ENCODE data around the gene RNF135. TPM values are rescaled to one million over a fixed set of nuclear protein-coding genes. Genes with fewer than 3 reads are reported as not detected.
"Not testable (repeated sequence)": the region's sequence is repeated elsewhere in the genome, so short reads cannot be mapped to it uniquely, and the experiment has no call there.

The RNF135 gene
- total RNA-seq, 1 donor from 2014 or later = 4.7 TPM

- ATAC-seq (no peak), DNase-seq (ENCODE audit: low spot score) (no peak)
These were observed 26.4 kb downstream of the RNF135 start for GRCh38 chr17:30997270-30997669.

GRCh38 chr17:30997842-30998241, 27.0 kb downstream of the RNF135 start:
- no peak for ATAC-seq

DNA sequence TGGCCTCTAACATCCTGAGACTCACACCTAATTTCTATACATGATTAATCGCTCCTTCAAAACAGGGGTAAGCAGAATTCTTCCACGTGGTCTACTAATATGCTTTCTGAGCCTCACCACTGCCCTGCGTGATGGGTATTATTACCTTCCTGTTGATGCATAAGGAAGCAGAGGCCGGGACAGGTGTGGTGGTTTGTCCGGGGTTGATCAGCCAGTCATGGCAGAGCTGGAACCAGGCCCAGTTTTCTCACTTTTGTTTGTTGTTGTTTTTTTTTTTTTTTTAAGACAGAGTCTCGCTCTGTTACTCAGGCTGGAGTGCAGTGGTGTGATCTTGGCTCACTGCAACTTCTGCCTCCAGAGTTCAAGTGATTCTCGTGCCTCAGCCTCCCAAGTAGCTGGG, 31.2 kb downstream of the RNF135 start:
- DNase-seq (ENCODE audit: low spot score) (no peak), ATAC-seq (no peak)

More at GRCh38 chr17:30997842-30998241, 27.0 kb downstream of the RNF135 start:
- no peak for DNase-seq (ENCODE audit: low spot score)

DNA sequence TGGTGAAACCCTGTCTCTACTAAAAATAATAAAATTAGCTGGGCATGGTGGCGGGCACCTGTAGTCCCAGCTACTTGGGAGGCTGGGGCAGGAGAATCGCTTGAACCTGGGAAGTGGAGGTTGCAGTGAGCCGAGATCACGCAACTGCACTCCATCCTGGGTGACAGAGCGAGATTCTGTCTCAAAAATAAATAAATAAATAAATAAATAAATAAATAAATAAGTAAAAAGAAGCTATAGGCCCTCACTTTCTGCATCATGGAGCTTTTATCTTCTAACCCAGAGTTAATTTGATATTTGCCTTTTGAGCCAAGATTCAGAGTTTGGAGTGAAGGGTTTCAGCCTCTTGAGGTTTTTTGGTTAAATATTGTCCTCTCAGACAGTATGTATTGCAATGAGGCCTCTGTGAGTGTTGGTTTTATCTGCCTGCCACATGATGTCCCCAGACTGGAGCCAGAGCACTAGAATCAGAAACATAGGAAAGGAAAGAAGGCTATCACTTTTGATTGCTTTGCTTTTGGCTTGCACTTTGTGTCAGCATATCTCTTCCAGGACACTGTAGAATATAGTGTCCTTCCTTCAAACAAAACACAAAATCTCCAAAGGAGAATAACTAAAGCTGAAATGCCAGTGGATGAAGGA, 32.5 kb downstream of the RNF135 start:
- no peak for DNase-seq (ENCODE audit: low spot score)
- no peak for ATAC-seq

GRCh38 chr17:31004160-31004559, 33.3 kb downstream of the RNF135 start:
- DNase-seq (ENCODE audit: low spot score) (no peak), ATAC-seq (no peak)

- ATAC-seq = no peak
These were observed 37.0 kb downstream of the RNF135 start for GRCh38 chr17:31007695-31008373.

DNA sequence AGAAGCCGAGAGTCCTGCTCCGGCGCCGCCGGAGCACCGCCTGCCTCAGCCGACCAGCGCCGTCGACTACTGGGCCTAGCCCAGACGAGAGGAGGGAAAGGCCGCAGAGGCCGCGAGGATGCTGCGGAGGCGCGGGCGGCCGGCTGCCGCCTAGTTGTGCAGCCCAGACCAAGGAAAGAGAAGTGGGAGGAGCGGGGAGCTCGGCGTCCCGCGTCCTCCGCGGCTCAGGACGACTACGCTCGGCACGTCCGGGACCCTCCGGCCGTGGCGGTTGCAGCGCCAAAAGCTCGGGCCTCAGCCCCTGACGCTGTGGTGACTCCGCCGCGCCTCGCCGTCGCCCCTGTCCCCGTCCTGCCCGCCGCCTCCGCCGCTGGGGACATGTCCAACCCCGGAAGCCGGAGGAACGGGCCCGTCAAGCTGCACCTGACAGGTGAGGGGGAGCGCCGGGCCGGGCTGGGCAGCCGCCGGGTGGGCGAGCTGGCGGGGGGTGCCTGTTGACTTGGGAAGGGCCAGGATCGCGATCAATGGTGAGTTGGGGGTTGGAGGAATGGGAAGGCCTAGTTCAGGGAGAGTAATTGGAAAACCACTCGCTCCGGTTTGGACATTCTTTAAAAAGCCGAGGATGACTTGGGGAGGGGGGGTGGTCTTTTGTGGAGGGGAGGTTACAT, 37.7 kb downstream of the RNF135 start:
- DNase-seq (ENCODE audit: low spot score) (peak; percentile 61), ATAC-seq (peak; percentile 92)

More at GRCh38 chr17:31007695-31008373, 37.0 kb downstream of the RNF135 start:
- no peak for DNase-seq (ENCODE audit: low spot score)

DNA sequence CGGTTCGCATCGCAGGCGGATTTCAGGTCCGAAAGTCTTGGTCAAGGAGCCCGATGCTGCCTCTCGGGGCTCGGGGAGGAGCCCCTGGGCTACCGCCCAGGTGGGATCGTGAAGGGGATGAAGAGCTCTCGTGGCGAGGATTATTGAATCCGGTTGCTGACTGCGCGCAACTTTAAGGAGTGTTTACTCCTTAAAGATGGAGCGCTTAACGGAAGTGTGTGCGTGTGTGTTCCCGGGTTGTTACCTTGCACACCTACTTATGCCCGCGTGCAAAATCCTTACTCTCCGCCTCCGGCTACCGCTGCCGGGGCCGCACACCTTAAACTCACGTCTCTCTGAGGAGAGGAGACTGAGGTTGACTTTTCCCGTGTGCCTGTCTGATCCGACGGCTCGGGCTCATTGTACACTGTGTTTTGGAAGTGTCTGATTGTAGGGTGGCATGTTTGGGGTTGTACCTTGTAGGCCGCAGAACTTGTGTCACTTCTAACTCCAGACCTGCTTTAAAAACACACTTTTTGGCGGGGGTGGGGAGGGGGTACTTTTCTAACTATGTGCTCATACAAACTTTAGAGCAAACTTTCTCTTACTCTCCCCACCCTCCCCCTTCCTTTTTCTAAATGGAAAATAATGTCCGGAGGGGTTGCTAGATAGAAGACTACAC, 38.3 kb downstream of the RNF135 start:
- not testable (repeated sequence) for DNase-seq (ENCODE audit: low spot score); ATAC-seq

DNA sequence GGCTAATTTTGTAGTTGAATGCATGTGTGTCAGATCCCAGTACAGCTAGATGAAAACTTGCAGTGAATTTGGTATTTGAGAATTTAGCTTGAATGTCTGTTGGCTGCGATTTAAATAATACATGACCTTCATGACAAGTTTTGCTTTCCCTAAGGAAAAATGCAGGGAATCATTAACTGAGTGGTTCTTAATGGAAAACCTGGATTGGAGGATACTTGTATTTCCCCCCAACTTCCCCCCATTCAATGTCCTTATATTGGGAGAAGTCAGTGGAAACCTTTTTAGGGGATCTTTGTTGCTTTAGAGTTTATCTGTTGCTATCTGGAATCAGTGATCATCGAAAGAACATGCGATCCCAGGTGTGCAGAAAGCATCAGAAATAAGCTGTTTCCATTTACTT, 39.2 kb downstream of the RNF135 start:
- not testable (repeated sequence) for ATAC-seq; DNase-seq (ENCODE audit: low spot score)

DNA sequence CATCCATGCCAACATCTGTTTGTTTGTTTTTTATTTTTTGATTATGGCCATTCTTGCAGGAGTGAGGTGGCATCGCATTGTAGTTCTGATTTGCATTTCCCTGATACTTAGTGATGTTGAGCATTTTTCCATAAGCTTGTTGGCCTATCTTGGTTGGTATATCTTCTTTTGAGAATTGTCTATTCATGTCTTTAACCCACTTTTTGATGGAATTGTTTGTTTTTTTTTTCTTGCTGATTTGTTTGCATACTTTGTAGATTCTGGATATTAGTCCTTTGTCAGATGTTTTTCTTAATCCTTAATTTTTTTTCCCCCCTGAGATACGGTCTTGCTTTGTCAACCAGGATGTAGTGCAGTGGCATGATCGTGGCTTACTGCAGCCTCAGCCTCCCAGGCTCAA, 43.0 kb downstream of the RNF135 start:
- DNase-seq (ENCODE audit: low spot score) = no peak

GRCh38 chr17:31015639-31016038, 44.8 kb downstream of the RNF135 start:
- ATAC-seq = no peak
- DNase-seq (ENCODE audit: low spot score) = no peak

More for the DNA sequence above, 43.0 kb downstream of the RNF135 start:
- ATAC-seq = no peak

DNA sequence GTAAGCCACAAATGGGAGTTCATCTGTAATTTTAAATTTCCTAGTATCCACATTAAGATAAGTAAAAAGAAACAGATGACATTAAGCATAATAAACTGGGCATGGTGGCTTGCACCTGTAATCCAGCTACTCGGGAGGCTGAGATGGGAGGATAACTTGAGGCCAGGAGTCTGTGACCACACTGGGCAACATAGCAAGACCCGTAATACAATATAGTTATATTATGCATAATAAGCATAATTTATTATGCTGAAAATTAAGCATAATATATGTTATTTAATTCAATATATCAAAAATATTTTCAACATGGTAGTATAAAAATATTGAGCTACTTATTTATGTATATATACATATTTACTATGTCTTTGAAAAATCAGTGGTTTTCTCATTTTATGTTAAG, 48.2 kb downstream of the RNF135 start:
- DNase-seq (ENCODE audit: low spot score) (no peak), ATAC-seq (no peak)

GRCh38 chr17:31023171-31023570, 52.3 kb downstream of the RNF135 start:
- DNase-seq (ENCODE audit: low spot score) = not testable (repeated sequence)
- ATAC-seq = peak; percentile 100

- DNase-seq (ENCODE audit: low spot score) (no peak), ATAC-seq (no peak)
These were observed 61.0 kb downstream of the RNF135 start for GRCh38 chr17:31031841-31032240.

GRCh38 chr17:31035611-31036010, 64.8 kb downstream of the RNF135 start:
- ATAC-seq; DNase-seq (ENCODE audit: low spot score): not testable (repeated sequence)

GRCh38 chr17:31040837-31041236, 70.0 kb downstream of the RNF135 start:
- not testable (repeated sequence) for DNase-seq (ENCODE audit: low spot score); ATAC-seq

GRCh38 chr17:31042378-31042777, 71.5 kb downstream of the RNF135 start:
- DNase-seq (ENCODE audit: low spot score); ATAC-seq: not testable (repeated sequence)

DNA sequence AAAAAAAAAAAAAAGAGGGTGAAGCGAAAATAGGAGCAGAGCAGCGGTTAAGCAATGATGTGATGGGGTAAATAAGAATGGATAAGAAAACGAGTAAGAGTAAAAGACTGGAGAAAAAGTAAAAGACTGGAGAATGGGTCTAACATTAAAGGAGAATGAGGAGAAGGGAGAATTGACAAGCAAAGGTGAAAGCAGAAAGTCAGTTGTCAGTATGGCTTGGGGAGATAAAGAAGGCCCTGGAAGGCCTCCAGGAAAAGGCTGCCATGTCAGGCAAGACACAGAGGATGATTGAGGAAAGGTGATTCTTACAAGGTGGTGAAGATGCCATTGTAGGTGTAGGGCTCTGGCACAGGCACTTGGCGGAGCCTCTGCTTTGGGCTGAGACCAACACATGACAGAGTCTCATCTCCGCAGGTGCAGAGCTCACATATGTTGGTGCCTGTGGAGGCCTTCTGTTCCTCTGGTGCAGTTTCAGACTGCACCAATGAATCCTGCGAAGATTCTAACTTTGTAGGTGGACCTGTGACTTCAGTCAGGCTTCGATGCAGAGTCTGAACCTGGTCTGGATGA, 76.1 kb downstream of the RNF135 start:
- not testable (repeated sequence) for DNase-seq (ENCODE audit: low spot score); ATAC-seq

GRCh38 chr17:31048142-31048541, 77.3 kb downstream of the RNF135 start:
- ATAC-seq (peak; percentile 53), DNase-seq (ENCODE audit: low spot score) (no peak)

DNA sequence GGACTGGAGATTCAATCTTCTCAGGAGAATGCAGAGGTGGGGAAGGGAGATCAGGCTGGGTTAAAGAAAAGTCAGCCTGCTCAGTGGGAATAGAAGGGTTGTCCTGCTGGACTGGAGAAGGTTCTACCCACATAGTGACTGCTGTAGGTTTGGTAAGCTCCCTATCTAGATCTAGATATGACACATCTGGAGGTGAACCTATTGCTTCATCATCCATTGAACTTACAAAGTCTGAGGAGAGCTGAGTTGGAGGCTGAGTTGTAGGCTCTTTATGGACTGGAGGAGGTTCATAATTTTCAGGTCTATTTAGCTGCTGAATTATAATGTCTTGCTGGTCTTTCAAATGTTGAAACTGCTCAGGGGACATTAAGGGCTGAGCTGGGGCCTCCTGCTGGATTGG, 77.9 kb downstream of the RNF135 start:
- DNase-seq (ENCODE audit: low spot score) (no peak), ATAC-seq (no peak)
